Occipital lobe (tissue), 2 donors: ENCODE measurements around the gene VPS13D. TPM values are rescaled to one million over a fixed set of nuclear protein-coding genes. Genes with fewer than 3 reads are reported as not detected.

Source experiments
- DNase-seq: peaks from one replicate; lab custom pipeline; 2025; lab: John Stamatoyannopoulos, UW
- total RNA-seq: library from RNA; depleted of rRNA; stranded (reverse); fragments of >200 nt; gene quantifications from one replicate; pipeline ENCODE4 v1.2.3, GENCODE V29; 2014

The VPS13D gene
- total RNA-seq, 1 donor from 2014 or later: 42.0 TPM

DNA sequence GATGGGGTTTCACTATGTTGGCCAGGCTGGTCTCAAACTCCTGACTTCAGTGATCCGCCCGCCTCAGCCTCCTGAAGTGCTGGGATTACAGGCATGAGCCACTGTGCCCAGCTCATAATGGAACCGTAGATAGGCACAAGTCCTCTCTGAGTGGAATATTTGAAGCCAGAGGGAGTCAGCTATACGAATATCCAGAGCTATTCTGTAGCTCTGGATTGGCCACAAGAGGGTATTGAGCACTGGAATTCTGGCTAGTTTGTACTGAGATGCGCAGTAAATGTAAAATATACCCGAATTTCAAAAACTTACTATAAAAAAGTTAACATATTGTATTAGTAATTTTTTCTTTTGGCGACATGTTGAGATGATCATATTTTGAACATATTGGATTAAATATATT, 851 bp upstream of the VPS13D start:
- DNase-seq: no peak

- DNase-seq: no peak
Observed at GRCh38 chr1:12229386-12229834, 420 bp upstream of the VPS13D start.

DNA sequence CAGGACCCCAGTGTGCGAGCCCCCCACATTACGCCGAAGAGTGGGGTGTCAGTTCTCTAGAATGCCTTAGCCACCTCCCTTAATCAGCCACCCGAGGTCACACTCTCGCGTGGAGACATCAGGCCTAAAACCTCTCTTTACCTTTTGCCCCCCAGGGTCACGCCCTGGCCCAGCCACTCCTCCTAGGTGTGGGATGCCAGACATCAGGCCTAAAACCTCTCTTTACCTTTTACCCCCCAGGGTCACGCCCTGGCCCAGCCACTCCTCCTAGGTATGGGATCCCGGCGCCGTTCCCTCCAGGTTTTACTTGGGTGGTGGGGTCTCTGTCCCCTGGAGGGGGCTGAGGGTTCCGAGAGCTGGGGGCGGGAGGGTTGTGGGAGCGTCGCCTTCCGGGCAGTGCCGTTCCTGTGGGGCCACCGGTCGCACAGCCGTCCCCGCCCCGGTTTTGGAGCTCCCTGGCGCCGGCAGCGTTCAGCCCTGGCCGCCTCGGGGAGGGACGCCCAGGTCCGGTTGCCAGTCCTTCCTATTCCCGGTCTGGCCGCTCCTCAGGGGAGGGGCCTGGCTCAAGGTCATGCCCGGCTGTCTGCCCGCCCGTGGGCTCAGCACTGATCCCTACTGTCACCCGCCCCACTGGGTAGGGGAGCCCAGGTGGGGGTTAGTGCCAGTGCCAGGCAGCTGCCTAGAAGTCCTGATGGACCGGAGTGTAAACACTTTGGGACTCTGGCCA, 882 bp downstream of the VPS13D start:
- no peak for DNase-seq

DNA sequence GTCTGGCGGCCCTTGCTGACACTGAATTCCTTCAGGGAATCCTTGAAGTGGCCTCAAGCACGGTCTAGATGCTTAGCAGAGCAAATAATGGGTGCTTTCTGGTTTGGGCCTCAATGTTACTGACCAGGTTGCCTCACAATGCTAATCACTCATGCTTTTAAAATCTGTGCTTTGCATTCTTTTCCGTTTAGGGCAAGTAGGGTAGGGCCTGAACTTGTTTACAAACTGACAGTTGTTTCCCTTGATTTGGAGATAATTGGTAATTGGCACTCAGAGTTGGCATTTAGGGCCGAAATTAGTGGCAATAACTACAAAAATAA, 1.4 kb downstream of the VPS13D start:
- no peak for DNase-seq

GRCh38 chr1:12232221-12232620, 2.4 kb downstream of the VPS13D start:
- no peak for DNase-seq

GRCh38 chr1:12244078-12244477, 14.2 kb downstream of the VPS13D start:
- DNase-seq: no peak

- no peak for DNase-seq
Observed at GRCh38 chr1:12244585-12244984, 14.8 kb downstream of the VPS13D start.

DNA sequence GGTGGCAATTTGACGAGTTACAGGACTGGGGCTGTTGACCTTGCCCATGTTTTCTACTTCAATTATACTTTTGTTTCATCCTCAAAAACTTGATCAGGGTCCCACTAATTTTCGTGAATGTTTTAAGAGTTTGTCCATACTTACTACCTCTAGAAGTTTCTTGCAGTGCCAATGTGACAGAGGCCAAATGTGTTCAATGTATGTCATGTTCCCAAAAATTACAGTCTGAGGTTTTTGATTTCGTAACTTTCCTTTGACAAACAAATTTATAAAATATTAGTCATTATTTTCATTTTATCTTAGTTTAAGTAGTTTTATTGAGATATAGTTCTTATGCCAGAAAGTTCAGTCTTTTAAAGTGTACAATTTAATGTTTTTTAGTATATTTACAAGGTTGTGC, 15.3 kb downstream of the VPS13D start:
- no peak for DNase-seq

- no peak for DNase-seq
Observed at GRCh38 chr1:12245733-12246132, 15.9 kb downstream of the VPS13D start.

DNA sequence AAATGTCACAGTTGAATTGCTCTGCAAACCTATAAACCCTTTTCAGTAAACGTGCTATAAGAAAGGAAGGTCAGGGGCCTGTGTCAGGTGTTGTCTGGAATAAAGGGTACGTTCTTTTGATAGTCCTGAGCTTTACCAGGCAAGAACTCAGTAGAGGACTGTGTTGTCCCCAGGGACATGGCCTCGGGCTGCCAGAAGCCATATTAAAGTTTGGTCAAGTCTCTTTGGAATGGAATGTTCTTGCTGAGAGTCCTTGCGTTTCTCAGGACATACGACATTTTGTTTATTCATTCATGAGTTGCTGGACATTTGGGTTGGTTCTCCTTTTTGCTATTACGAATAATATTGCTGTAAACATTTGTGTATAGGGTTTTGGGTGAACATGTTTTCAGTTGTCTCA, 16.8 kb downstream of the VPS13D start:
- no peak for DNase-seq

DNA sequence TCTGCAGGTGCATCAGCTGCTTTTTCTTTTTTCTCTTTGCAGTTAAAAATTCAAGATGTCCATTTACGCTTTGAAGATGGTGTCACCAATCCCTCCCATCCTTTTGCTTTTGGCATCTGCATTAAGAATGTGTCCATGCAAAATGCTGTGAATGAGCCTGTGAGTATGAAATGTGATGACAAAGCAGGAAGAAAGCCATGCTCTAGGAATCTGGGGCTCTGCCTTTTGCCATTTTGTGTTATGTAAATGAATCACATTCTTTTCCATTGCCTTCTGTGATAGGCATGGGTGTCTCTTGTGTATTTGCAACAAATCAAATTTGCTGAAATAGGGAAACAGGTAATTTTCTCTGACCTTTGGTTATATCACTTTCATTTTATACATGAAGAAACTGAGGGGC, 19.4 kb downstream of the VPS13D start:
- DNase-seq: no peak

GRCh38 chr1:12249748-12250147, 19.9 kb downstream of the VPS13D start:
- DNase-seq: no peak

- DNase-seq: no peak
Observed at GRCh38 chr1:12251442-12251841, 21.6 kb downstream of the VPS13D start.

GRCh38 chr1:12255913-12256312, 26.1 kb downstream of the VPS13D start:
- no peak for DNase-seq

DNA sequence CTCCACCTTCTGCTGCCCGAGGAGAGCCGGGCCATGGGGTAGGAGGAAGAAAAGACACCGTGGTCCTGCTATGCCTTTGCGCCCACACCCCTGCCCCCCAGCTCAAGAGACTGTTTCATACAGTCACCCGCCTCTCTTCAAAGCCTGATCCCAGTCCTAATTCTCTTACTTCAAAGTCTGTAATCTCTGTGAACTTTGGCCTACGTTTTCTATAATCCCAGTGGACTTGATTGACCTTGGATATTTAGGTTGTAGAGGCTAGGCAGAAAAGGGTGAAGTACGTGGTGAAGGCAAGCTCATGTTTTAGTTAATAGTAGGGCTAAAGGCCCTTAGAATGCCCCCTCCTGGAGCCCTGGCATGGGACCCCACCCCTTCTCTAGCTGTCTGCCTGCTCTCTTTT, 28.4 kb downstream of the VPS13D start:
- no peak for DNase-seq

- no peak for DNase-seq
Observed at GRCh38 chr1:12269351-12269750, 39.5 kb downstream of the VPS13D start.

DNA sequence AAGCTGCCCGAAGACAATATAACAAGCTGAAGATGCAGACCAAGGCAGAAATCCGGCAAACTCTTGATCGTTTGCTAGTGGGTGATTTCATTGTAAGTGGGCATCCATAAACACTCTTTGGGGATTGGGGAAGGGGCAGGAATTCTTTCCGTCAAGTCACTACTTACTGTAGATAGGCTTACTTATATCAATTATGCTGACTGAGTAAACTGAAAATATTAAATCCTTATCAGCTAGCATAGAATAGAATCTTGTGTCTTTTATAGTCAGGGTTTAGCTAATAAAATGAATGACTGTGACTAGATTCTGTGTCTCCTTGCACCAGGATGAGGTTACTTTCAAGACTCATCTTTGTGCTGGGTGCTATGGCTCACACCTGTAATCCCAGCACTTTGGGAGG, 41.2 kb downstream of the VPS13D start:
- DNase-seq: no peak

DNA sequence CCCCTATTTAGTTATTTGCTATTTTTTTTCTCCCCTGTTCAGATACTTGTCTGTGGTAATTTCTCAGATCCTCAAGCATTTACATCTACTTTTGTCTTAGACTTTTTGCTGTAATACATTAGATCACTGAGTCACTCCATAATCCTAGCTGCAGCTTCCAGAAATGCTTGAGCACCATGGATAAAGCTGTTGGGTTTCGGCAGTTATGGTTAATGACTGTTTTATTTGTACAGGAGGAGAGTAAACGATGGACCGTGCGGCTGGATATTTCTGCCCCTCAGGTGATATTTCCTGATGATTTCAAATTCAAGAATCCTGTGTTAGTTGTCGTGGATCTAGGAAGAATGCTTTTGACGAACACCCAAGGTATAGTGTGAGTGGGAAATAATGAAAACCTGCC, 42.9 kb downstream of the VPS13D start:
- no peak for DNase-seq

- no peak for DNase-seq
Observed at GRCh38 chr1:12275370-12275769, 45.5 kb downstream of the VPS13D start.

GRCh38 chr1:12276225-12276624, 46.4 kb downstream of the VPS13D start:
- DNase-seq: no peak

GRCh38 chr1:12279003-12279402, 49.2 kb downstream of the VPS13D start:
- DNase-seq: no peak

- DNase-seq: no peak
Observed at GRCh38 chr1:12279728-12280464, 50.1 kb downstream of the VPS13D start.

DNA sequence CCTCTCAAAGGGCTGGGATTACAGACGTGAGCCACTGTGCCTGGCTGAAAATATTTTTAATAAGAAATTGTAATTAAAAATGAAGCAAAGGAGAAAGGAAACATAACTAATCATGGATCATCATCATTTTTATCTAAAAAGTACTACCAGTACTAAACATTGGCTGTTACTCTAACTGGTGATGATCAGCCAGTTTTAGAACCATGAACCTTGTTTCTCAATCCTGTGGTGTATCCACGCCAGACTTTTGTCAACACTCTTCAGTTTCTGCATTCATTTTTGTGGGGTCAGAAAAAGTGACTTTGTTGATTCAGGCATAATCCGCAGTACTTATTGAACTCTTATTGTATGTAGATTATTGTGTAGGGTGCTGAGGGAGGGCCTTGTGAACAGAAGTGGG, 52.3 kb downstream of the VPS13D start:
- DNase-seq: no peak
